Glomerular visceral epithelial cell (primary cell): Measurements from ENCODE around the gene PRDM5.

Source experiments
- DNase-seq: peaks from one replicate; pipeline ENCODE4 v3.0.0-alpha.2; 2016; ENCODE audit errors: extremely low spot score

PRDM5 gene

DNA sequence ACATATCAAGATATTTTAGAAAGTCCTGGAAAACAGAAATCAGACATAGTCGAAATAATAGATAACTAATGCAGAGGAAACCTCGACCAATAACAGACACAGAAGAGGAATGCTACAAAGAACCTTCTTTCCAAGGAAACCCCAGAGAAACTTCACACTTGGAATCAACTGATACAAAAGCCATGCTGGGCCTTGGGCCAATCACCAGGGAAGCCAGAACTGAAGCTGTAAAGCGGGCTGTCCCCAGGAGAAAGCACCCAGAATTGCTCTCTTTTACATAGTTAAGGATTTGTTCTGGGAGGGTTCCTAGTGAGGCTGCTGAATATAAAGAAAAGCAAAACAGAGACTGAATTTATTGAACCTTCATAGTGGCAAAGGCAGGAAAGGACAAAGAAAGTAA lies 100.5 kb downstream of the PRDM5 start:
- no peak for DNase-seq

DNA sequence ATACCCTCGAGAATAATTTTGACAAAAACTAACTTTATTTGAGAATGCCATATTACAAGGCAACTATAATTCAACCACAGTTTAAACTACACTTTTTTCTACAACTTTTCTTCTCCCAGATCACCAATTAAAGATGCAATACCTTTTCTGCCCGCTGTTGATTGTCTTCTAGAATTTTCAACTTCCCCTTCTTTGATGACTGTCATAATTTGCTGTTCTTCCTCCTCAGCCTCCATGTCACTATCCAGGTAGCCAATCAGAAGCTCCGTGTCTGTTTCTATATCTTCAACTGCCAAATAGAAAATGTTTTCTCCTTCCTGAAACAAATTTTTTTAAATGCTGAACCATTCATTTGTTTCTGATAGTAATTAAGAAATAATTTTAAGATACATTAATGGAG lies 101.5 kb downstream of the PRDM5 start:
- DNase-seq: no peak

DNA sequence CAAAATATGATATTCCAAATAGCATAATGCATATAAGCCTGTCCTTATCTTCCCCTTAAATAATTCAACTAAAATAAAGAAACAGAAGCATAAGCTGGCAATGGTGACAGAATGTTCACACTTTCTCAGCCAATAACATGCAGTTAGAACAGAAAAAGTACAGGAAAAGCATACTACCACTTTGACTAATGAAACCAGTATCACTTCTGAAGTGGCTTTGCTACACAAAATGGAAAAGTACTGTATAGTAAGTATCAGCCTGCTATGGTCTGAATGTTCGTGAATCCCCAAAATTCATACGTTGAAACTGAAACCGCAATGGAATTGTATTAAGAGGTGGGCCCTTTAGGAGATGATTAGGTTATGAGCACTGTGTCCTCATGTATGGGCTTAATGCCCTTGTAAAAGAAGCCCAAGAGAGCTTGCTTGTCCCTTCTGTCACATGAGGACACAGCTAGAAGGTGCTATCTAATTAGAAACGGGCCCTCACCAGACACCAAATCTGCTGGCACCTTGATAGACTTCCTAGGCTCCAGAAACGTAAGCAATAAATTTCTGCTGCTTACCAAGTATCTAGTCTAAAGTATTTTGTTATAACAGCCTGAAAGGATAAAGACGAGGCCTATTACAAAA lies 102.6 kb downstream of the PRDM5 start:
- no peak for DNase-seq

DNA sequence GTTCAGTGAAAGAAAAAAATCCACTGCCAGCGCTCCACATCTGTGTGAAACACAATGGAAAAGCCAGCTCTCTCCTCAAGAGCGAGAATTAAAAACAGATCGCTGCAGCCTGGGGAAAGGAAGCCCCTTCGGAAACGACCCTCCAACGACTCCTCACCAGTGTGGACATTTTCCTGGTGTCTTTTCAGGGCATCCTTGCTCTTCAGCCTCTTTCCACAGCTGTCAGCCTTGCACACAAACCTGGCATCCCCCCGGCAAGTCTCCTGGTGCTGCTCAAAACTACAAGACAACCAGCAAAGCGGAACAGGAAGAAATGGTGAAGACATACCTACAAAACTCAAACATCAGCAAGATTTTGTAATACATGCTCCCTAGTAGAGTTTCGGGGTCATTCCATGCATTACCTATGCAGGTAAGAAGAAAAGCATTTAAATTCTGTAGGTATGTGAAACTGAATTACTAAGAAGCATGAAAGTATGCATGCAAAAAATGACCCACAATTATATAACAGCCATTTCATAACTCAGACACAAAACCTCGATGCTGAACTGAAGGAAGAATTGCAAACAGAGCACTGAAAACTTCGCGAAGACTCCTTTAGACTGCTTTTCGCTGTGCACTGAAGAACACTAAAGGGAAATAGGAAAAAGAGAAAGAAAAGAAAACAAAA lies 106.1 kb downstream of the PRDM5 start:
- DNase-seq: no peak

DNA sequence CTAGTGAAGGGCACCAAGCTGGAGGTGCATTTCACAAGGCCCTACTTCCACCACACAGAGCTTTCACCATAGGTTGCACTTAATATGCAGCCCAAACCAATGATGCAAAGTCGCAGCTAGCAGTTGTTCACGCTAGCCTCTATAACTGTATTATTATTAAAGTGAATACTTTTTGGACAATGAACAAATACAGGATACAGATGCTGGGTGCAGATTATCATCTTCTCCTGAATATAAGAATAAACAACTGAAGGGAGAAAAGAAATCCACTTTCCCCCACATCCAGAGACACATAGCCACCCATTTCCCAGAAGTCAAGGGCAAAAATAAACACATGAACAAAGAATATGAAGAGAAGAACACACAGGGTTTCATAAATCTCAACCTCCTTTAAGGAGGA lies 107.2 kb downstream of the PRDM5 start:
- DNase-seq: no peak

DNA sequence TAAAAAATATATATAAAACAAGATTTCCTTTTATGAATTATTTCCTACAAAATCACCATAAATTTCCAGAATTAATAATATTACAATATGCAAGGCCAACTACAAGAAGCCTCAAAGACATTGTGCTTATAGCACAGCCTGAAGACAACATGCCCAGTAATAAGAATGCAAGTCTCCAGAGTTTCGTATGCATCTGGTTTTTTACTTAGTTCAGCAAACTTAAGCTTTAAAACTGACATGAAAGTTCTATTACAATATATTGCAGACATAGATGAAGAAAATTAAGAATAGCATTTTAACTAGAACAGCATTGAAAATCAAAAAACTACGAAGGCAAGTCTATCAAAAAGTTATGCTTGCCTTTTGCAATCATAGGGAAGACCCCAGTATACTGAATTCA lies 107.6 kb downstream of the PRDM5 start:
- DNase-seq: no peak

DNA sequence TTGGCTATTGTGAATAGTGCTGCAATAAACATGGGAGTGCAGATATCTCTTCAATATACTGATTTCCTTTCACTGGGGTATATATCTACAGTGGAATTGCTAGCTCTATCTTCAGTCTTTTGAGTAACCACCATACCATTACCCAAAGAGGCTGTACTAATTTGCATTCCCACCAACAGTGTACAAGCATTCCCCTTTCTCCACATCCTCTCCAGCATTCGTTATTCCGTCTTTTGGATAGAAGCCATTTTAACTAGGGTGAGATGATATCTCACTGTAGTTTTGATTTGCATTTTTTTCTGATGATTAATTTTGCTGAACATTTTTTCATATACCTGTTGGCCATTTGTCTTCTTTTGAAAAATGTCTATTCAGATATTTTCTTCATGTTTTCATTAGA lies 110.3 kb downstream of the PRDM5 start:
- no peak for DNase-seq

DNA sequence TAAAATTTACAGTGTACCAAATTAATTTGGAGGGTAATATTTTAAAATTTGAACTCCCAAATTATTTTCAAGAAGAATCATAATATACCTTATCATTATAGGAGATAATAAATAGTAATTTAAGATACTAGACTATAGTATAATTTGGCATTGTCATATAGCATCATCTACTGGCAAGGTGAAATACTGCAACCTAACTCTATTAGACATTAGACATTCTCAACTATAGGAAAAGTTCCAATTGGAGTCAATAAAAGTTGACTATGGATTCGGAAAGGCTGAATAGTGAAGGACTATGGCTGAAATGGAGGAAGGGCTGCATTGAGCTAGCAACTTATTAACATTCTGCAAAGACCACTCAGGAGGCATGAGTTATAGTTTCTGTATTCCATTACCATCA lies 113.0 kb downstream of the PRDM5 start:
- no peak for DNase-seq

DNA sequence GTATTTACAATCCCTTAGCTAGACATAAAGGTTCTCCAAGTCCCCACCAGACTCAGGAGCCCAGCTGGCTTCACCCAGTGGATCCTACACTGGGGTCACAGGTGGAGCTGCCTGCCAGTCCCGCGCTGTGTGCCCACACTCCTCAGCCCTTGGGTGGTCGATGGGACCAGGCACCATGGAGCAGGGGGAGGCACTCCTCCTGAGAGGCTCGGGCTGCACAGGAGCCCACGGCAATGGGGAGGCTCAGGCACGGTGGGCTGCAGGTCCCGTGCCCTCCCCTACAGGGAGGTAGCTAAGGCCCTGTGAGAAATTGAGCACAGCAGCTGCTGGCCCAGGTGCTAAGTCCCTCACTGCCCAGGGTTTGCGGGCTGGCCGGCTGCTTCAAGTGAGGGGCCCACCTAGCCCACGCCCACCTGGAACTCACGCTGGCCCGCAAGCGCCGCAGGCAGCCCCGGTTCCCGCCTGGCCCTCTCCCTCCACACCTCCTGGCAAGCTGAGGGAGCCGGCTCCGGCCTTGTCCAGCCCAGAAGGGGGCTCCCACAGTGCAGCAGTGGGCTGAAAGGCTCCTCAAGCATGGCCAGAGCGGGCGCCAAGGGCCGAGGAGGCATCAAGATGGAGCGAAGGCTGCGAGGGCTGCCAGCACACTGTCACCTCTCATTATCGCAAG lies 113.9 kb downstream of the PRDM5 start:
- no peak for DNase-seq

DNA sequence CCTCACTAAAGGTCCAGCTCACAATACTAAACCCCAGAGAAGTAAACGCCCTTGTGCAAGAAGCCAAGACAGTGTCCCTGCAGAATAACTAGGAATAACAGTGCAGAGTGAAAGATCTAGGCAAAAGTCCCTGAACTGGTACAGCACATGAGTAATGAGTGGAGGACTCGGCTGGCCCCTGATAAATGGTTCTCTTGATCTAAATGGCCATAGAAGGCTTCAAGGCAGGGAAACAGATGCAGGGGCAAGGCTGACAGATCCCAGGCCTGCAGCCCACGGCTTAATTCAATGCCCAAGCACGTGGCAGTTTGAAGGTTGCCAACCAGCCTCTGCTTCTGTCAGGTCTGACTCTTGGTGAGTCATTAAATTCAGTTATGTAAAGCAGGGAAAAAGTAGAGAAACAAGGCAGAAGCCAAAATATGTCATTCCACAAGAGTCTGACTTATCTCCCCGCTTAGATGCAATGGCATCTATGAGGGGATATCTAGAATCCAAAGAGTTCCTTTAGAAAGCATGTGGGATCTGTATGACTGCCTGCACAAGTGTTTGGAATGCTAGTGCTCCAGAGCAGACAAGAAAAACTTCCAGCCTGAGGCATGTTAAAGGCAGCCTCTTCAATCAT lies 121.3 kb downstream of the PRDM5 start:
- DNase-seq: no peak

DNA sequence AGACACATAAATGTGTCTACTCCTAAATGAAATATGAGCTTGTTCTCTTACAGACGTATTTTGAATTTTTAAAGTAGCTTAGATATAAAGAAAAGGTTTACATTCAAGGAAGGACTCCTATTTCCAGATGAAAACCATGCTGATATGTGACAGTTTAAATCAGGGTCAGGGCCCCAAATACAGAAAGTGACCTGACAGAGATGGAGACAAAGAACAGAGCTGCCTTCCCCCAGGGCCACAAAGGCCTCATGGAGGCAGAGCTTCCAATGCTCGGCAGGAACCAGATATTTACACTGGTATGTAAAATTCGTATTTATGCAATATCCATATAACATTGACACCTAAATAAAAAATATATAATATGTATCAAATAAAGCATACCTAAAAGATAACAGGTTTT lies 124.0 kb downstream of the PRDM5 start:
- no peak for DNase-seq

DNA sequence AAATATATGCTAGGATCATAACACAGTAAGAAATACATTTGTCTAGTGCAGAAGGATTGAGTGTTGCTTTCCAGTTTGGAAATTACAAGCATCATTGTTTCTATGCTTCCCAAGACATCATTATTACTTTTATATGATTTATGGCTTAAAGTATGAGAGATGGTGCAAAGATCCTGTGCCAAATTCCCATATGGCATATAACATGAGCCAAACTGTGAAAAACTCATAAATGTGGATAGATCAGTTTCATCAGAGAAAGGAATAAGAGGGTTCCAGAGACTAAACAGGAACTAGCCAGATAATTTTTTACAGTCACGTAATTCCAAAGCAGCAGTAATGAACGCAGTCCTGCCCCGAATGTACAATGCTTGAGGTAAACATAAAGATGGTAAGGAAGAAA lies 126.3 kb downstream of the PRDM5 start:
- DNase-seq: no peak

DNA sequence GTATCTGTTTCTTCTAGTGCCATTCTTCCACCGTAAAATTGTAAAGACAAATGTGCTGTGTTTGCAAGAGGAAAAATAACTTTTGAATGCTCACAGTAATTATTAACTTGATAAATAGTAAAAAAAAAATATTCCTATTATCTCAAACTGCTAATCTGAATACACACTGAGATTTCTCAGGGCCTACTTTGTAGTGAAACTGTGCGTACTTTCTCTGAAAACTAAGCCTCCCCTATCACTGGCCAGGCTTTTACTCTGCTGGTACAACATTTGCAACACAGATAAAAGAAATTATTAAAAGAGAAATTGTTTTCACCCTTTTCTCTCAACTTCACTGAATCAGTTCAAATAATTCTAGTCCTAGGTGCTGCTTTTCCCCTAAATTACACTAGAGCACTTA lies 137.3 kb downstream of the PRDM5 start:
- no peak for DNase-seq

DNA sequence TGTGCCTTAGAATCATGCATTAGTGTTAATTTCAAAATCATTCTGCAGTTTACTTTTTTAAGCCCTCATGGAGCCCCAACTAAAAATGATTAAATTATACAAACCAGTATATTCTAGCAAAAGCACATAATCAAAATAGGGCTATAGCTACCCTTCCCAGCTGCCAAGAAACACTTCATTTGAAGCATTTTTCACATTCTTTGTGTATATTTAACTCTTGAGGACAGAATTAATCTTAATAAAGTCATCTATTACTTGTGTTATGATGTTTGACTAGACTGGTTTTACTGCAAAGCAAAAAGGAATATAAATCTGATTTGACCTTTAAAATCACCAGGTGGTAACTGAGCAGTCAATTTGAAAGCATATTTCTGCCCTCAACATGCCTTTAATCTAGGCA lies 145.1 kb downstream of the PRDM5 start:
- DNase-seq: no peak

DNA sequence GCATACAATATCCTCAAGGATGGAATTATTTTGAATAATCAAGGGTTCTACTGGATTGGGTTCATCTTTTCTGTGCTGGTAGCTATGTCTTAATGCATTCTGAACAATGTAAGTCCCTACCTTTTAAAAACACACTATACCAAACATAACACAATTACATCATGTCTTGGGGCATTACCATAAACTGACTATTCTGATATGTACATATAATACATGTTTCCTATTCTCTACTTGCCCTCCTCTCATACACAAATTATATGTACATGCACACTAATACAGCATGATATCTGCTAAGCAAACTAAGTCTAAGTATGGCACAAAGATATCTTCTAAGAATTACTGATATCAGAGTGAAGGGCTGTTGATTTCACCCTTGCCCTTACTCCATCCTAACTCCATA lies 147.1 kb downstream of the PRDM5 start:
- DNase-seq: no peak

DNA sequence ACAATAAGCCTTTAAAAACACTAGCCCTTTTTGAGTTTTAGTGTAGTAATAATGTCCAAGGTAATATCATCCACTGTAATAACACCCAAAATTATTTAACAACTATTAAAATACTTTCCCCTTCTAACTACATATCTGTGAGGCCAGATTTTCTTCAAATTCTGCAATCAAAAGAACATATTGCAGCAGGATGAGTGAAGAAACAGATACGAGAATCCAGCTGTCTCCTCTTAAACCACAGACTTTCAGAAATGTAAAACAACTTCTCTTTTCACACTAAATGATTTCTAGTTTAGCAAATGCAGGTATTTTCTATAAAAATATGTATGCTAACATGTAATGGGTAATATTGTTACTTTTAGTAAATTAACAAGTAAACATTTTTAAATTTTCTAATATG lies 148.9 kb downstream of the PRDM5 start:
- DNase-seq: no peak

DNA sequence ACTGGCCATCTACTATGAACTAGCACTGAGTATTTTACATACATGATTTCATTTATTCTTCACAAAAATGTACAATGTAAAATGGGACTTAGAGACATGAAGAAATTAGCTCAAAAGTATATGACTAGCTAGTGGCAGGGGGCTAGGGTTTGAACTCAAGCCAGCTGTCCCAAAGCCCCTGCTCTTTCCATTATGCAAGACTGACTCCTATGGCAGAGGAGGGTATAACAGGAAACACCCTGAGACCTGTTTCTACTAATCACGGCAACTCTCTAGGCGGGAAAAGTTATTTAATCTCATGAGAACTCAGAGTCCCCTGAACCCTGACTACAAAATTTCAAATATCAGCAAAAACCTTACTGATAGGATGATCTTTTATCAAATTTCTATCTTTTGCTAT lies 150.6 kb downstream of the PRDM5 start:
- no peak for DNase-seq

DNA sequence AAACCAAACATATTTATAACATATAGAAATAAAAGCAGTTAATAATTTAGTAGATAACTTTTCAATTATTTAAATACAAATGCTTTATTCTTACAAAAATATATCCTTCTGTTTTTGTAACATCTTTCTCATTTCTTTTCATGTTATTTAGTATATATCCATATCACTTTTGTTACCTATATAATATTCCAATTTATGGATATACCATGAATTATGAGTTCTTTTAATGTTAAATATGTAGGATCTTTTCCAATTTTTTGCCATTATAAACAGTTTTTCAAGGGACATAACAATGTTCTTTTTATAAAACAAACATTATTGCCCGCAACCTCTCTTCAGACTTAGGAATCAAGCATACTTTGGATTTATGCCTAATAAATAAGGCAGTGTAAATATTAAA lies 151.6 kb downstream of the PRDM5 start:
- DNase-seq: no peak

DNA sequence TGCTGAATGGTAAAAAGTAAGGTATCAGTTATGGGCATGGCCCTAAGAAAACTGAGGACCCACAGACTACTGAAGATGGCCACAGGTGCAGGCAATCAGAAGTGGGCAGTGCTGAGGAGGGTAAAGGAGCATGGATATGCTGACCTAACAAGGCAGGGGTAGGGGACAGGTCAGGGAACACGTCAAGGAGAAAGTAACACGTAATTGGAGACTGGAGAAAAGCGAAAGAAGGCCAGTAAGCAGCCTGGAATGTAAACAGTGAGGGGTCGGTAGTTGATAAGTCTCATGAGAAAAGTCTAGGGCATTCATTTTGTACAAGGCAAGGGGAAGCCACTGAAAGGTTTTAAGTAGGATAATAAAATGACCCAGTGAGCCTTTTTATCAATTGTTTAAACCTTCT lies 153.3 kb downstream of the PRDM5 start:
- DNase-seq: peak; percentile 13

DNA sequence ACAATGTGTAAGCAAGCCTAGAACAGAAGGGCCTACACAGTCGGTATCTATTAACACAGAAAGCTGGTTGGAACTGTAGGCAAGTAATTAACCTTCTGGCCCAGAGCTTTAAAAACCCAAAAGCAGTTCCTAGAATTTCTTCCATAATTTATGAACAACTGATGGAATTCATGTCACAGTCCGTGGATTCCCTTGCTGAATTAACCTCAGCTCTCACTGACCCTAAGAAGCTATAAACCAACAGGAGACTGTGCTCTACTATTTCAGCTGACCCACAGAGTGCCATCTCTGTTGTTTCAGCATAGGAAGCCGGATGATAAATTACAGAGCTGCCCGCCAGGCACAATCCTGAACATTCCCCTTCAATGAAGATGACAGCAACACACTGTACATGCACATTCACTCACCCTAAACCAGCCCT lies 157.3 kb downstream of the PRDM5 start:
- DNase-seq: no peak

DNA sequence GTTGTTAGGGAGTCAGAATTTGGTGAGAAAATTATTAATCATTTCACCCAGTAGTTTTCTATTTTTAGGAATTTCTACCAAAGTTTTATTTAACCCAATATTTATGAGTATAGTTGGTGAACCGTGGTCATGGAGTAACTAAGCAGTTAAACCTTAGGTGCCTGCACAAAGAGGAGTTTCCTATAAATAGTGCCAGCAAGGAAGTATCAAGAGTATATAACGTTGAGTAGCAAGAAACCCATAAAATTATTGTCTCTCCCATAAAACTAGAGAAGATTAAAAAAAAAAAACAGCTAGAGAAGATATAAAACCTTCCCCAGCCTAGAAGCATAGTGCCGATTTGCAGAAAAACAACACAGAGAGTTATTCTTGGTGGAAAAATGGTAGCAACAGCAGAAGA lies 158.9 kb downstream of the PRDM5 start:
- no peak for DNase-seq

DNA sequence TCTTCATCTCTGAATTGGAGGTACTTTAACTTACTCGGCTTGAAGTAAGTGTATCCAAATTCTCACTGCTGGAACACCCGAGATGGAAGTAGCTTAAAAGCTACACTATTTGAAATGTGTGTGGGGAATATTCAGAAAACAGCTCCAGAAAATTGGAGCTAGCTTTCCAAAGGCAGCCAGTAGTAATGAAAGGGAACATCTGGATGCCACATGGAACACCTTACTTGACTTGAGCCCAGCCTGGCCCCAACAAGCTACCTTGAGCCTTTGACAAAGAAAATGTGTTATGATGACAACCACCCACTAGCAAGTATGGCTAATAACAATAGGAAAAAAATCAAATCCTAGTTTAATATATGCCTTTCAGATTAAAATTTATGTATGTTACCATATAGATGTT lies 161.5 kb downstream of the PRDM5 start:
- no peak for DNase-seq

DNA sequence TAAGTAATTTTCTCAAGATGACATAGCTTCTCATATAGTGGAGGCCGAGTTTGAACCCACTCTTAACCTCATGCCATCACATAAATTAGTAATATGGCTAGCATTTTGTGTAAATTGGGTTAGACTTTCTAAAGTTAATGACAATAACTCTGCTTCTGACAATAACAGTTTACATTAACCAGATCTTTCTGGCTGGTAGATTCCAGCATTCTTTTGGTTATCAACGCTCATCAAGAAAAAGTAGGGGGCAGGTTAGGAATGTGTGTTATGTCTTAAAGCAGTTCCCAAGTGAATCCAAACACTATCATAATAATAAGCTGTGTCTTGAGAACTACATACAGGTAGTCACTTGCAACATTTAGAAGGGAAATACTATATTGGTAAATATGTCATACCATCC lies 162.5 kb downstream of the PRDM5 start:
- DNase-seq: no peak
